Non-pigmented ciliary epithelial cell (primary cell): ENCODE results near the gene TSPAN18.

Experiments
- DNase-seq: peaks from one replicate; pipeline ENCODE4 v3.0.0-alpha.2; 2010; ENCODE audit warnings: low read depth

TSPAN18 gene

DNA sequence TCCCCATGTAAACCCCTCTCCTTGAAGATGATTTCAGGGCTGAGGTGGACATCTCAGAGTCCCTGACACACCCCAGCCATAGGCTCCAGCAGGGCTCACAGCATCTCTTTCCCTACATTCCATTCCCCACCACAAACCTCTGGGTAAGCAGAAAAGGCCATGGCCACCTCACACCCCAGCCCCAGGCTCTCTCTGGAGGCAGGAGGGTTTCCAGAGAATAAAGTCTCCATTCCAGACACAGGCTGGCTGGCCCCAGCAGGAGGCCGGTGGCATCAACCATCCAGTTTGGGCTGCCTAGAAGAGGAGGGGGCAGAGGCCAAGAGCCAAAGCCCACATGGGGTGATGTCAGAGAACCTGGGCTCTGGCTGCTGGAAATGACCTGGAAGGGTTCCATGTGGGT lies 162.5 kb downstream of the TSPAN18 start:
- DNase-seq, result no peak

DNA sequence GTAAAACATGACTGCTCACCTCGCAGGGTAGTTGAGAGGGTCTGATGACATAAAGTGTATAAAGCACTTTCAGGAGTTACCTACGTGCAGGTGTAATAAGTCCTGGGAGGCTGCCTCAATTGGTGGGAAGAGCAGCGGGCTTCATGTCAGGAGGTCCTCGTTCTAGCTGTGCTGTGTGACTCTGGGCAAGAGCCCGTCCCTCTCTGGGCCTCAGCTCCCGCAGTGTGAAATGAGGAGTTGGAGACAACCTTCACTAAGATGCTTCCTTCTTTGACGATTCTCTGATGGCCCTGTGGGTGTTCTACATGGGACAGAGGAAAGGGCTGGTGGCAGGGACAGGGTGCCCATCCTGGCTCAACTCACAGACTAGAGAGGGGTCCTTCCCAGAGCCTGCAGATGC lies 166.1 kb downstream of the TSPAN18 start:
- DNase-seq, result no peak

- DNase-seq, result no peak
Observed at GRCh38 chr11:44893308-44893822, 166.6 kb downstream of the TSPAN18 start.

- DNase-seq, result no peak
Observed at GRCh38 chr11:44893846-44894617, 167.3 kb downstream of the TSPAN18 start.

- DNase-seq, result no peak
Observed at GRCh38 chr11:44899959-44900358, 173.2 kb downstream of the TSPAN18 start.

GRCh38 chr11:44901120-44901633 lies 174.4 kb downstream of the TSPAN18 start:
- no peak for DNase-seq

- DNase-seq, result no peak
Observed at GRCh38 chr11:44901786-44902185, 175.0 kb downstream of the TSPAN18 start.

DNA sequence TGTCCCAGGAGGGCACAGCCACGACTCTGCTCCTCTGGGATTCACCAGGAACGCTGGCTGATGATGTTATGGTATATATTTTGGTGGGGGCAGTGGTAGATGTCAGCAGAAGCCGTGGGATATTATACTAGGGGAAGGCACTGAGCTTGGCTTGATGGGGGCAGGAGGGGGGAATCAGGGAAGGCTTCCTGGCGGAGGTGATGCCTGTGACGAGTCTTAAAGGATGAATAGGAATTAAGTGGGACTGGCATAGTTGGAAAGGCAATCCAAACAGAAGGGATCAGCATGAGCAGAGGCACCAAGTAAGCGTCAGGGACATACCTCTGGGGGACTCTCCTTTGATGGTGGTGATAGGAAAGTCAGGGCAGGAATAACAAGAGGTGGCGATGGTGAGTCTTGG lies 176.3 kb downstream of the TSPAN18 start:
- DNase-seq, result no peak

GRCh38 chr11:44903518-44903917 lies 176.8 kb downstream of the TSPAN18 start:
- no peak for DNase-seq

DNA sequence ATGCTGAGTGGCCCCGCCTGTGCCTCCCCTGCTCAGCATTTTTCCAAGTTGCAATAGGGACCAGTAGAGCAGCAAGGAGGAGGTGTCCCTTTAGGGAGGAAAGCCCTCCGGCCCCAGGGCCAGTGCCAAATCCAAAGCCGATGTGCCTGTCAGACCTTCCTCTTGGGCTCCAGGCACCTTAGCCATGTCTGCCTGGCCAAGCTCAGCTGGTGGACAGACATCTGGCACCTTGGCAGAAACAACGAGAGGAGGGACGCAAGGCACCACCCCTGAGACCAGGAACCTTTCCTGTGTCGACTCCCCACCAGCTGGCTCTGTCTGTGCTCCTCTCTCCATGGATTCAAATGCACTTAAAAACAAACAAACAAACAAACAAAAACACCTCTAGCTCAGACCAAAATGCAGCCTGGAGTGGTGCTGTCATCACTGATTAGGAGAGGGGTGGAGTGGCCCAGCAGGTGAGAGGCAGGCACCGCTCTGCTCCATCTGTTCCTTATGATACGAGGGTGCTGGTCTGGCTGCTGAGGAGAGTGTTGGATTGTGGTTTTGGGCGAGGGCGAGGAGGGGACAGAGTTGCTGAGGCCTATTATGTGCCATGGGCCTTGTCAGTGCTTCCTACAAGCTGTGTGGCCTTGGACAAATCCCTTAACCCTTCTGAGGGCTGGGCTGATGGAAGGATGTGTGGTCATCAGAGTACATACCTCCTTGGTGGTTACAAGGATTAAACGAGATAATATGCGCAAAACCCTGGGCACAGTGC lies 177.7 kb downstream of the TSPAN18 start:
- no peak for DNase-seq

GRCh38 chr11:44905131-44905866 lies 178.5 kb downstream of the TSPAN18 start:
- no peak for DNase-seq

DNA sequence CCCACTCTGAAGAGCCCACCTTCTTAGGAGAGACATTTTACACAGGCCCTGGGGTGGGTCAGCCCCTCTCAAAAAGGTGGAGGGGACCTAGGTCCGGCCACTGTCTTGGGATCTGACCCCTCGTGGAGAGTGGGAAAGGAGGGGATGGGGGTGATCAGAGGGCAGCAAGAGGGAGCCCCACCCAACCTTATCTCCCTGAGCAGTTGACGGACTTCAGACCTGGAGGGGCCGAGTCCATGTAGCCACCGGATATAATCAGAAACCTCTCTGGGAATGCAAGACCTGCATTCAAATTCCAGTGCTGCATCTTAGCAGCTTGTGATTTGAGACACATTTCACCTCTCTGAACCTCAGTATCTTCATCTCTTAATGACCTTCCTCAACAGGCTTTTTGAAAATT lies 179.9 kb downstream of the TSPAN18 start:
- no peak for DNase-seq

- DNase-seq, result no peak
Observed at GRCh38 chr11:44909557-44909956, 182.8 kb downstream of the TSPAN18 start.

DNA sequence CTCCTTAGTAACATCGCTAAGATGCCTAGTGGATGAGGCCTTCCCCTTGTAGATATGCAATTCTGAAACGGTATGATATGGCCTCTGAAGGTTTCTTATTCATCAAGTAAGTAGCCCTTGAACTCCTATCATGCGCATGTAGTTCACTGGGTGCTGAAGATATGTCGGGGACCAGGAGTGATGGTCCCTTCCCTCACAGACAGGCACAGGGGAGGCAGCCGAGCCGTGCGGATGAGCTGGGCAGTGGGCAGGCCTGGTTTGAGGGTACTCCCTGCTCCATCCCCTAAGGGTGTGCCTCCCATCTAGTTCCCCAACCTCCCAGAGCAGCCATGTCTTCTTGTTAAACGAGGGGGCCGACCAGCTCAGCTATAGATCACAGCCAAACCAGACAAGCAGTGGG lies 183.8 kb downstream of the TSPAN18 start:
- DNase-seq, result no peak

GRCh38 chr11:44911029-44911814 lies 184.5 kb downstream of the TSPAN18 start:
- DNase-seq, result peak; percentile 28

GRCh38 chr11:44912270-44912987 lies 185.7 kb downstream of the TSPAN18 start:
- DNase-seq, result no peak

GRCh38 chr11:44913502-44913901 lies 186.7 kb downstream of the TSPAN18 start:
- DNase-seq, result no peak

- DNase-seq, result no peak
Observed at GRCh38 chr11:44914105-44914504, 187.3 kb downstream of the TSPAN18 start.

DNA sequence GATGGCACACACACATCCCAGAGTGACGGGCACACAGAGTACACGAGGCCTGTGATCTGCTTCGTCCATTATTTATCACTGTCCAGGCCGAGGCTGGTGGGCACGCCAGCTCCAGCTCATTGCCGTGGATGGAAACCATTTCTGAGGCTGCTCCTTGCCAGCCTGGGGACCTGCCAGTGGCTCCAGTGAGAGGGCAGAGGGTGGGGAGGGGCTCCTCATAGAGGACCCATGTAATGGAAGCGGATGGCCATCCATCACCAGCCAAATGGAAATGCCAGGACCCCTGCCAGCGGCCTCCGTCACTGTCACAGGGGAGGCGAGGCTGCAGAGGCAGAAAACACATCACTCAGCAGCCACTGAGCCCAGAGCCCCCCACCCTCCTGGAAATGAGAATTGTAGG lies 188.2 kb downstream of the TSPAN18 start:
- DNase-seq, result no peak

DNA sequence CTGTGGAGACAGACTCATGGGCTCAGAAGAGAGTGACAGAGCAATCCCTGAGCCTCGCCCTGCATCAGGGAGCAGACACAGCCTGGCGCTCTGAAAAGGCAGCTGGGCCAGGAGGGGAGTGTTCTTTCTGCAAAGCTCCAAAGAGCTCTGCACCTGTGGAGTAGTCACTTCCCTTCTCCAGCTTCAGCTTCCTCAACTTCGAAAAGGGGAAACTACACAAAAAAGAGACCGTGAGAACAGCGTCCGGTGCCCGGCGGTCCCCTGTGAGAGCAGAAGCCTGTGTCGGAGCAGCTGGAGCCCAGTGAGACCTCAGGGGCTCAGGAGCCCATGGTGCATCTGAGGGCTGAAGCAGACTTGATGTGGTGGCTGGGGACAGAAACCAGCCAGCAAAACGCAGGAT lies 188.9 kb downstream of the TSPAN18 start:
- DNase-seq, result no peak

GRCh38 chr11:44916331-44916730 lies 189.6 kb downstream of the TSPAN18 start:
- DNase-seq, result no peak
